Activated CD8-positive, alpha-beta memory T cell treated with anti-CD3 and anti-CD28 coated beads for 48 hours (primary cell): Measurements from ENCODE around the gene FIBCD1.

ENCODE experiments used
- DNase-seq, 3 experiments: peaks; one replicate each; pipeline ENCODE4 v3.0.0-alpha.2; 2020; ENCODE audit warnings: low read depth in 2 of 3, low spot score in 2 of 3

Gene FIBCD1

DNA sequence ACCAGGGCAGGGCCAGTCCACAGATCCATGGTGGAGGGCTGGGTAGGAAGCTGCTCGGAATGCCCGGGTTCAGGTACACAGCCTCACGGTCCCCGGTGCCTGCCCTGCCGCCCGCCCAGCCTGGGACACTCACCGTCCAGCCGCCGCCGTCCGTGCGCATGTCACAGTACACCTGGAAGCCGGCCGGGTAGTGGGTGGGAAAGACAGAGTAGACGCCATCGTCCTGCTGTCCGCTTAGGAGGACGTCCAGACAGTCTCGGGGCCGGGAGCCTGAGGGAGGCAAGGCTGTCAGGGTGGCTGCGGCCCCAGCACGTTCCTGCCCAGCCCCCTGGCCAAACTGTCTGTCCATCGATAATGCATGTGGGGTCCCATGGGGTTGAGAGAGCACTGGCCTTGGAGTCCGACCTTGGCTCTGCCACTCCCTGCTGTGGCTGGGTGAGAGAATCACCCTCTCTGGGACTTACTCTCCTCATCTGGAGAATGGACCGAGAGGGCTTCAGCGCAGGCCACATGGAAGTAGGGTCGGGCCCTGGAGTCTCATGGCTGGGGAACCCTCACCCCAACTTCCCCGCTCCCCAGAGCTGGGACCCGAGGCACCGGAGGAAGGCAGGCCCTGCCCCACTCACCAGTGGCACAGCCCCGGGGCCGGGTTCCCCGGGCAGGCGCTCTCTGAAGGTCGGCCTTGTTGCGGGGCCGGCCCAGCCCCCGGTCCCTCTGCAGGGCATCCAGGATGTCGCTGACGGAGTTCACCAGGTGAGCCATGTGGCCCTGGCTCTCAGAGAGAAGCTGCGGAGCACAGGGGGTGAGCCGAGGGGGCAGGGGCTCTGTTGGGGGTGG lies 15.2 kb downstream of the FIBCD1 start:
- no peak for DNase-seq

GRCh38 chr9:130922893-130923610 lies 16.0 kb downstream of the FIBCD1 start:
- DNase-seq: no peak

DNA sequence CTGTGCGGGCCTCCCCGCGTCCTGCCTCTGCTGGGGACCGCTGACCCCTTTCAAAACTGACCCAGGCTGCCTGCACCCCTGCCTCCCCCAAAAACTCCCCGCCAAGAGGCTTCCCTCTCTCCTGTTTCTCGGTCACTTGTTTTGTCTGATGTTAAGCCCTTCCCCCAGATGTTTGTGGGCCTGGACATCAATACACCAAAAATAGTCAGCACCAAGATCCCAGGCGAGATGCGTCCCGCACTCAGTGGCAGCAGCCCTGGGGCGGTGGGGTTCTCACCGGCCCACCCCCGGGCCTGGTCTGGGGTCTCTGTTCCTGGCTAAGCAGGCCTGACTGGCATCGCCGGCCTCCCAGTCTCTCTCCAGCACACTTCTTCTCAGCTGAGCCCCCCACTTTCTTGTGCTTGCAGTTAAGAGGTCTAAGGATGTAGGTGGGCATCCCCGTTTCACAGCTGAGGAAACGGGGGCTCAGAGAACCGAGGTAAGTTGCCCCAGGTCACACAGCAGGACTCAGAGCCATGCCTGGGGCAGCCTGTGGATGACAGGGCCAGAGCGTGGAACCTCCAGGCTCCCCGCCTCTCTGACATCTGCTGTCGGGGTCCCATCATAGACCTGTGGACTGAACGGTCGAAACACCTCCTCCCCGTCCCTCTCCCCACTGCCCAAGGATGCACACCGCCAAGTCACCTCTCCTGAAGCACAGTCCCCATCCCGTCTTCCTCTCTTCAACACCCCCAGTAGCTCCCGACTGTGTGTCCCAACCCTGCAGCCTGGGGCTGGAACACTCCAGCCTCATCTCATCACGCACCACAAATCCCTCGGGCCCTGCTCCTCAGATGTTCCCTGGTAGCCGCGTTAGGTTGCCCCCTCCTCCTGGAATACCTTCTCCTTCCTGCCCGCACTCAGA lies 16.8 kb downstream of the FIBCD1 start:
- no peak for DNase-seq

- DNase-seq: no peak
Observed at GRCh38 chr9:130921300-130921988, 17.6 kb downstream of the FIBCD1 start.

DNA sequence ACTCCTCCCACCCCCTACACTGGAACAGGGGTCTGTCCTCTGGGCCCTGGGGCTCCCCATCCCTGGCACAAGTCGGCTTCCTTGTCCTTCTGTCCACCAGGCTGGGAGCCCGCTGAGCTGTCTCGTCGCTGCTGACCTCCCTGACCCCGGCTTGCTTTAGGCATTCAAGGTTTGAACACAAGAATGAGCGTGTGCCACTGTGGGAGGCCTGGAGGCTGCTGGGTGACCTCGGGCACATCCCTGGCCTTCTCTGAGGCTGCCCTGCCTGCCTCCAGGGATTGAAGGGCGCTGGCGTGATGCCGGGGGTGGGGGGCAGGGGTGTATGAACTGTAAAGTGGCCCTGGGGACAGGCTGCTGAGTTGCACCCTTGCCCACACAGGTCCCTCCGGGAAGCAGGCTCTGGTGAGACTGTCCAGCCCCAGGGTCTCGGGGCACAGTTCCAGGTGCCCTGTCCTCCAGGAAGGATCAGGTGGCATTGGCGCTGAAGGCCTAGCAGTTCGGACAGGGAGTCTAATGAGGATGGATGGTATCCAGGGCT lies 18.2 kb downstream of the FIBCD1 start:
- no peak for DNase-seq

DNA sequence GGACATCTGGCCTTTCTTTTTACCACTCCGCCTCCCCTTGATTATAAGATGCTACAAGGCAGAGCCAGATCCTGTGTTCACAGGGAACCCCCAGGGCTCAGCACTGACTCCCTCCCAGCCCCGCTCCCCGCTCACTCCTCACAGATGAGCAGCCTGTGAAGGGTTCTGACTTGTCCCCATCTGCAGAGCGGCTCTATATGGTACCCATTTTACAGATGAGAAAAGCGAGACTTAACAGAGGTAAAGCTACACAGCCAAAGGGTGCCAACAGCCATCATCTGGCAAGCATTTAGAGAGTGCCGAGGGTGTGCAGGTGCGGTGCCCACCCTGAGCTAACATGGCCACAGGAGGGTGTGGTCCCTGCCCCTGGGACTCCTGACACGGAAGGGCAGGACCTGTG lies 18.8 kb downstream of the FIBCD1 start:
- no peak for DNase-seq

GRCh38 chr9:130919559-130920145 lies 19.4 kb downstream of the FIBCD1 start:
- DNase-seq: no peak

DNA sequence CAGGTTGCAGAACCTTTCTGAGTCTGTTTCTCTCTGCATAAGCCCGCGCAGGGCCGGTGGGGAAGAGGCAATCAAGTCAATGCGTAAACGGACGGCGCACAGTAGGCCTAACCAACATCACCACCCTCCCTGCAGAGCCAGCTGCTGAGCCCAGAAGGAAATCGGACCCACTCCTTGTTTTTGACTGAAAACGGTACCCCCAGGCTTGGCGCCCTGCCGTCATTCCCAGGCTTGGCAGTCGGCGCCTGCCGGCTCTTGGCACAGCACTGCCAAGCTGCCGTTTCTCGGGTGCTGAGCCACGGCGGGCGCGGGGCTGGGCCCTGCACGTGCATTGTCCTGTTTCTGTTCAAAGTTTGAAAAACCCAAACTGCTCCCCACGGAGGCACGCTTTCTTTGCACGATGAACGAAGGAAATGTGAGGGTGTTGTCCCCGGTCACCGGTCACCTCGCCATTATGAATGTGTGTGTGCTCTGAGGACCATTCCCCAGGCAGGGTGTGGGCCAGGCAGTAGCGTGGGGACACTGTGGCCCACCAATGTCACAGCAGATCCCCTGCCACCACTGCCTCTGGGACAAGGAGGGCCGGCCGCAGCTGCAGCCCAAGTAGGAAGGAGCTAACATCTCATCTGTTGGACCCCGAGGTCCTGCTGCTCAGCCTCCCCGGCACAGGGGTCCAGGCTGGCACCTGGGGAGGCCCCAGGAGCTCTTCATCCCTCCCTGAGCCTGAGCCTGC lies 20.1 kb downstream of the FIBCD1 start:
- no peak for DNase-seq

GRCh38 chr9:130918101-130918825 lies 20.8 kb downstream of the FIBCD1 start:
- DNase-seq: no peak

DNA sequence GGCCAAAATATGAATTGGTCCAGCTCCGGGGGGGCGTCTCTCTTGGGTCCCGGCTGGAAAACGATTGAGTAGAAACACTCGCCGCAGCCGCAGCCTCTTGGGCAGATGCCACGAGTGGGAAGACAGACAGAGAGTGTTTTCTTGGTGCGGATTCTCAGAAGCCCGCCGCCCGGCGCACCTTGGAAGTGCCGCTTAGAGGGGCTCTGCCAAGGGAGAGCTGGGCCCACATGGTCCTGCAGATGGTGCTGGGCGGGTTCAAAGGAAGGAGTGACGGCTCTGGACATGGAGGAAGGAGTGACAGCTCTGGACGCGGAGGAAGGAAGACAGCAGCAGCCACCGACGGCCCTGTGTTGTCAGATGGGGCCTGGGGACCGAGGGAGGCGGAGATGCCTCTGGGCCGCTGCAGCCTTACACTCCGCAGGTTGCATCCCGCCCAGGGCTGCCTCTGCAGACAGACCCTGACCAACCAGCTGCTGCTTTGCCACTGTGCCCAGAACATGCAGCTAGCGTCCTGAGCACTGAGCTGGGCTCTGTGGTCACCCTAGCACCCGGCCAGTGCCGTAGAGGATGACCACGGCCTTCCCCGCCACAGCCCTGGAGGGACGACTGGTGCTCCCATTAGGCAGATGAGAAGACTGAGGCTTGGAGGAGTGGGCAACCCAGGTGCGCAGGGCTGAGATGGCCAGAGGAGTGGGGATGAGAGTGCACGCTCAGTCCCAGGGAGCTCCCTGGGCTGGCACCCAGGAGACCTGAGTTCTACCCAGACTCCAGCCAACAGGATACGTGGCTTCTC lies 21.7 kb downstream of the FIBCD1 start:
- DNase-seq: no peak

GRCh38 chr9:130915096-130915447 lies 24.0 kb downstream of the FIBCD1 start:
- no peak for DNase-seq

DNA sequence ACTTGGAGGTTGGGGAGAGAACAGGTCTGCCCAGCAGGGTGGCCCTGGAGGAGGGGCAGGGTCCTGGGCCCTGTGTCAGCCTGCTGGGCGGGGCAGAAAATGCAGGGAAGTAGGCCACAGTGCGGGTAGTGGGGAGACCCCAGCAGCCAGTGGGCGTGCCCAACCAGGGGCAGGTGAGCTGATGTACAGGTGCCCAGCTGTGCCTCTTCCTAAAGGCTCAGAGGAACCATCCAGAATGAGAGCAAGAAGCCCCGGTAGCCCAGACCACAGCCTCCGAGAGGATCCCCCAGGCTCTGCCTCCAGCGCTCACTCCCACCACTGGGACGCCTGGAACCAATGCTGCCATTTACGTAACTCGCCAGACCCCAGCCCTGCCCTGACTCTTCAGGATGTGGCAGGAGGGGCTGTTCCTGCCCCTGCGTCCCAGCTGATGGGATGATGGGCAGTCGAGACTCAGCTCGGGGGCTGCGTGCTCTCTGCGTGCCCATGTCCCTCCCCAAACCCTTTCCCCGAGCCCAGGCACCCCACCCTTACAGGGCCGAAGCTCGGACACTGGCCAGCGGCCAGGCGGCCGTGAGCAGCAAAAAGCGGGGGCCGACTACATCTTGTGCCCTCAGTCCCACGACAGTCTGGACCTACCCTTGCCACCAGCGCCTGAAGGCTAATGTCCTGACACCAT lies 24.5 kb downstream of the FIBCD1 start:
- no peak for DNase-seq

GRCh38 chr9:130913599-130914416 lies 25.2 kb downstream of the FIBCD1 start:
- no peak for DNase-seq

GRCh38 chr9:130912932-130913598 lies 26.0 kb downstream of the FIBCD1 start:
- DNase-seq: no peak

- DNase-seq: no peak
Observed at GRCh38 chr9:130911254-130912049, 27.6 kb downstream of the FIBCD1 start.
